NCI-H748 (cell line): ENCODE data around the gene TAF11L9.
"Not testable (repeated sequence)": the region's sequence is repeated elsewhere in the genome, so short reads cannot be mapped to it uniquely, and the experiment has no call there.

ENCODE experiments used
- DNase-seq: peaks from one replicate; lab custom pipeline; 2025; ENCODE audit not compliant: unreplicated experiment; lab: John Stamatoyannopoulos, UW

Gene TAF11L9

GRCh38 chr5:17594255-17594654, at the start of gene TAF11L9:
TAF11L9 (minus strand) TSS chr5:17594394.
- DNase-seq, result not testable (repeated sequence)

- no peak for DNase-seq
These were observed 40.0 kb upstream of the TAF11L9 start, which contains the start of gene TAF11L14 for GRCh38 chr5:17634160-17634559. TAF11L14 (plus strand) TSS chr5:17634460.

- not testable (repeated sequence) for DNase-seq
These were observed 37.6 kb upstream of the TAF11L9 start, which contains the start of gene TAF11L13 for GRCh38 chr5:17631788-17632187. TAF11L13 (plus strand) TSS chr5:17632088.

GRCh38 chr5:17625686-17626085, 31.5 kb upstream of the TAF11L9 start:
- DNase-seq, result no peak

- DNase-seq, result no peak
These were observed 26.4 kb upstream of the TAF11L9 start for GRCh38 chr5:17620627-17621026.

GRCh38 chr5:17619354-17619753, 25.2 kb upstream of the TAF11L9 start:
- no peak for DNase-seq

GRCh38 chr5:17614872-17615605, 20.8 kb upstream of the TAF11L9 start:
- no peak for DNase-seq

GRCh38 chr5:17610092-17610491, 15.9 kb upstream of the TAF11L9 start, which contains the start of gene TAF11L12:
TAF11L12 (plus strand) TSS chr5:17610392.
- not testable (repeated sequence) for DNase-seq

GRCh38 chr5:17607461-17607860, 13.3 kb upstream of the TAF11L9 start:
- DNase-seq, result not testable (repeated sequence)

GRCh38 chr5:17604951-17605350, 10.8 kb upstream of the TAF11L9 start:
- no peak for DNase-seq

- not testable (repeated sequence) for DNase-seq
These were observed 9.7 kb upstream of the TAF11L9 start, which contains the start of gene TAF11L11 for GRCh38 chr5:17603880-17604279. TAF11L11 (plus strand) TSS chr5:17604183.

GRCh38 chr5:17597728-17598127, 3.5 kb upstream of the TAF11L9 start, which contains the start of gene TAF11L10:
TAF11L10 (minus strand) TSS chr5:17597828.
- not testable (repeated sequence) for DNase-seq

- not testable (repeated sequence) for DNase-seq
These were observed 3.3 kb downstream of the TAF11L9 start, which contains the start of gene TAF11L8 for GRCh38 chr5:17590860-17591259. TAF11L8 (minus strand) TSS chr5:17590960.

- not testable (repeated sequence) for DNase-seq
These were observed 8.5 kb downstream of the TAF11L9 start, which contains the start of gene TAF11L7 for GRCh38 chr5:17585658-17586057. TAF11L7 (minus strand) TSS chr5:17585758.
